DOHH2 (cell line): Measurements from ENCODE around the gene WASF2.

ENCODE experiments used
- EZH2phosphoT487 ChIP-seq: fragments of 200-600 bp; sonication (generic); IDR thresholded peaks from 2 replicates; pipeline ENCODE4 v1.6.1; 2017; ENCODE audit warnings: borderline replicate concordance, mild to moderate bottlenecking, antibody characterized with exemption, low read length, moderate library complexity, mixed read lengths
- TF ChIP-seq, protein P1 (sequence below): fragments of 200-600 bp; sonication (generic); IDR thresholded peaks from one replicate; pipeline ENCODE4 v1.5.1; 2014; ENCODE audit warnings: antibody characterized with exemption, mild to moderate bottlenecking, low read depth, low read length; ENCODE audit not compliant: poor library complexity, severe bottlenecking

DNA sequence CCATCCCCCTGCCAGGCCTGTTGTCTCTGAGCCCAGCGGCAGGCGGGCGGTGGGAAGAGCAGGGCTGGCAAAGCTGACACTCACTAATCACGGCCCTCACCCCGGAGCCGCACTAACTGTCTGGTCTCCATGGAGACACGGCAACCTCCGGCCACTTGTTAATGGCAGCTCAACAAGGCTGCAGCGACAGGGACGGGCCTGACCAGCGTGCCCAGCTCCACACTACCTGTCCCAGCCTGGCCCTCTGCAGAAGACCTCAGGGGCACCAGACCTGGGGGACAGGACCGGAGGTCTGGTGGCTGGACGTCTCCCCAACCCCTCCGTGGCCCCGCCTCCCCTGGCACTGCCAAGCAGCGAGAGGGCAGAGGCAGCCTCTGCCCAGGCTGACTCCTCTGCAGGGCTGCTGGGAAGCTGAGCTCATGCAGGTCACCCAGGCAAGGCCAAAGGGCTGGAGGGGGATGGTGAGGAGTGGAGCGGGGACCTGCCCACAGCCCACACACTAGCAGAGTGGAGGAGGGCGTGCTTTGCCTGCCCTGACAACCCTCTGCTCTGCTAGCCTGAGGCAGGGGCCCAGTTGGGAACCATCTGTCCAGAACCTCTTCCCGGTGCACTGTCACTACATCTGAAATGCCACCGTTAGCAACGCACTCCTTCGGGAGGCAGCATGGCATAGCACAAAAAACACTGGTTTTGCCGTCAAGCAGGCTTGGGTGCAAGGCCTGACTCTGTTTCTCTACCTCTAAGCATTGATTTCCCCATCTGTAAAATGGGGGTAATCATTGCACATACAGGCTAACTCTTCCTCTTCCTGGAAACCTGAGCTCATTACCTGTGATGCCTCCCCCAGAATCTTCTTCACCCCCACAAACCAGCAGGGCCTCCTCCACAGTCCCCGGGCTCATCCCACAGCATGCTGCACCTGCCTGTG, 29.6 kb upstream of the WASF2 start:
- TF ChIP-seq, protein P1, sequence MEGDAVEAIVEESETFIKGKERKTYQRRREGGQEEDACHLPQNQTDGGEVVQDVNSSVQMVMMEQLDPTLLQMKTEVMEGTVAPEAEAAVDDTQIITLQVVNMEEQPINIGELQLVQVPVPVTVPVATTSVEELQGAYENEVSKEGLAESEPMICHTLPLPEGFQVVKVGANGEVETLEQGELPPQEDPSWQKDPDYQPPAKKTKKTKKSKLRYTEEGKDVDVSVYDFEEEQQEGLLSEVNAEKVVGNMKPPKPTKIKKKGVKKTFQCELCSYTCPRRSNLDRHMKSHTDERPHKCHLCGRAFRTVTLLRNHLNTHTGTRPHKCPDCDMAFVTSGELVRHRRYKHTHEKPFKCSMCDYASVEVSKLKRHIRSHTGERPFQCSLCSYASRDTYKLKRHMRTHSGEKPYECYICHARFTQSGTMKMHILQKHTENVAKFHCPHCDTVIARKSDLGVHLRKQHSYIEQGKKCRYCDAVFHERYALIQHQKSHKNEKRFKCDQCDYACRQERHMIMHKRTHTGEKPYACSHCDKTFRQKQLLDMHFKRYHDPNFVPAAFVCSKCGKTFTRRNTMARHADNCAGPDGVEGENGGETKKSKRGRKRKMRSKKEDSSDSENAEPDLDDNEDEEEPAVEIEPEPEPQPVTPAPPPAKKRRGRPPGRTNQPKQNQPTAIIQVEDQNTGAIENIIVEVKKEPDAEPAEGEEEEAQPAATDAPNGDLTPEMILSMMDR = no peak
- no peak for TF ChIP-seq EZH2phosphoT487
